SH-SY5Y (cell line): ENCODE data around the gene MTTP.

Experiments
- GATA2 ChIP-seq: IDR thresholded peaks from 2 replicates; pipeline ENCODE4 v1.6.1; 2011; ENCODE audit warnings: mild to moderate bottlenecking, low read depth, low read length
- GATA3 ChIP-seq: IDR thresholded peaks from 2 replicates; pipeline ENCODE4 v1.6.1; 2011; ENCODE audit warnings: low read depth, mild to moderate bottlenecking, low read length, moderate library complexity

GRCh38 chr4:99552872-99553271, 21.8 kb upstream of the MTTP start:
- no peak for TF ChIP-seq GATA2
- no peak for TF ChIP-seq GATA3
